GM18858 (cell line): Measurements from ENCODE around the gene HYAL2.

Experiments
- ATAC-seq: cut with Tn5 transposase; IDR thresholded peaks from one replicate; pipeline ENCODE4 v1.9.1; 2021; ENCODE audit not compliant: unreplicated experiment

Gene HYAL2, protein sequence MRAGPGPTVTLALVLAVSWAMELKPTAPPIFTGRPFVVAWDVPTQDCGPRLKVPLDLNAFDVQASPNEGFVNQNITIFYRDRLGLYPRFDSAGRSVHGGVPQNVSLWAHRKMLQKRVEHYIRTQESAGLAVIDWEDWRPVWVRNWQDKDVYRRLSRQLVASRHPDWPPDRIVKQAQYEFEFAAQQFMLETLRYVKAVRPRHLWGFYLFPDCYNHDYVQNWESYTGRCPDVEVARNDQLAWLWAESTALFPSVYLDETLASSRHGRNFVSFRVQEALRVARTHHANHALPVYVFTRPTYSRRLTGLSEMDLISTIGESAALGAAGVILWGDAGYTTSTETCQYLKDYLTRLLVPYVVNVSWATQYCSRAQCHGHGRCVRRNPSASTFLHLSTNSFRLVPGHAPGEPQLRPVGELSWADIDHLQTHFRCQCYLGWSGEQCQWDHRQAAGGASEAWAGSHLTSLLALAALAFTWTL

DNA sequence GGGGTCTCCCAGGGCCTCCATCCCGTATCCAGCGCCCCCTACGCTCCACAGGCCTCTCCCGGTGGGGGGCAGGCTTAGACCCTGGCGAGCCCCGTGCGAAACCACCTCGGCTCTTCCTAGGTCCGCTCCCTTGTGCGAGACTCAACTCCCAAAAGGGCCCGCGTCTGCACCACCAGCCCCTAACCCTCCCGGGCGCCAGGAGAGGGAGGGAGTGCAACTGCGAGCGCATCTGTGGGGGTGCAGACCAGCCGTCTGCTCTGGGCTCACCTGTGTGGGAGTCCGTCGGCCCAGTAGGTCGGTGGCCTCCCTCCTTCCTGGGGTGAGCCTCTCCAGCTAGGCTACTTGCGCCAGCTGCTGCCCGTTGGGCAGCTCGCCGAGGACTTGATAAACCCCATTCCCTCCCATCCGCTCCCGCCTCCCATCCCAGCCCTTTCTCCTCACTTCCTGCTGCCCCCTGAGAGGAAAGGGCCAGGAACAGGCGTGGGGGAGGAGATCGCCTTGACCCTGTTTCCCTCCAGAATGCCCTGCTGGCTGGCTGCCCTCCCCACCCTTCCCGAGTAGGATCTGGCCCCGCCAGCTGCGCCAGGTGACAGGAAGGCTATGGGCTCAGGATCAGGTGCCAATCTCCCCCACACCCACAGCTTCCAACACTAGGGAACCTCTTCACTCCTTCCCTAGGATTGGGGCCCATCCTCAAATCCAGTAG is at the start of gene HYAL2:
Gene HYAL2, minus strand, starts transcription at position 360 of the 706 bp plus-strand sequence. CDS start 2,256 bp downstream, outside the sequence.
- ATAC-seq: no peak

DNA sequence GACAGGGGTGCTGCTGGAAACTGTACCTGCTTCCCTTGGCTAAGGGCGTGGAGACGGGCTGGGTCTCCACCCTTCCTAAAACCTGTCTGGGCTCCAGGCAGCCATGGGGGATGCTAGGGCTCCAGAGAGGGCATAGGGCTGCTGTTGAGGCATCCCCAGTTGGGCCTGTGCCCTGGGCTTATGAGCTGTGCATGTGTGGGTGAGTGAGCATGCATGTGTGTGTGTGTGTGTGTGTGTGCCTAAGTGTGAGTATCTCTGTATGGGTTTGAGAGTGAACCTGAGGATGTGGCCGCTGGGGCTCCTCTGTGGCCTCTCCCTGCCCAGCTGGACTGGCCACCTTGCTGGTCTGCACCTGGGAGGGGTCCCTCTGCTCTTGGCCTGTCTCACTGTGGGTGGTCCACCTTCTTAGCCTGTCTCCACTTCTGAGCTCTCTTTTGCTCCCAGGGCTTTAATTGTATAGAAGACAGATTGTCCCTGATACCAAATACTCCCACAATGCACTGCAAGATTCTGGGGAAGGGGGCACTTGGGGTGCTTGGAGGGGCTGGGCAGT is 48.7 kb upstream of the HYAL2 start:
- ATAC-seq: no peak

DNA sequence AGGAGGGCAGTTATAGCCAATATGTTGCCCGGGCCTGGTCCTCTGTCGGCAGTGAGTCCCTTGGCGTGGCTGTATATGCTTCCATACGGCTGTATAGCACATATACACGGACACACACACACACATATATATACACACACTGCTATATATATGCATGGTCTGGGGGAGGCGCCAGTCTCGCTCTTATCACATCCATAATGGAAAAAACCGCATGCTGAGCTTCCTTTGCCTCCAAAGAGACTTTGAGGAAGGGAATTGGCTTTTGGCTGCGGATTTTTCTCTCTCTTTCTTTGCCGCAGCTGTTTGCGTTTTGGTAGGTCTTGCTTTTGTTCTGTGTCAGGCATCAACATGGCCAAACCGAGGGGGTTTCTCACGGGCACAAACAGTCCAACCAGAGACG is 48.0 kb upstream of the HYAL2 start:
- ATAC-seq: no peak

DNA sequence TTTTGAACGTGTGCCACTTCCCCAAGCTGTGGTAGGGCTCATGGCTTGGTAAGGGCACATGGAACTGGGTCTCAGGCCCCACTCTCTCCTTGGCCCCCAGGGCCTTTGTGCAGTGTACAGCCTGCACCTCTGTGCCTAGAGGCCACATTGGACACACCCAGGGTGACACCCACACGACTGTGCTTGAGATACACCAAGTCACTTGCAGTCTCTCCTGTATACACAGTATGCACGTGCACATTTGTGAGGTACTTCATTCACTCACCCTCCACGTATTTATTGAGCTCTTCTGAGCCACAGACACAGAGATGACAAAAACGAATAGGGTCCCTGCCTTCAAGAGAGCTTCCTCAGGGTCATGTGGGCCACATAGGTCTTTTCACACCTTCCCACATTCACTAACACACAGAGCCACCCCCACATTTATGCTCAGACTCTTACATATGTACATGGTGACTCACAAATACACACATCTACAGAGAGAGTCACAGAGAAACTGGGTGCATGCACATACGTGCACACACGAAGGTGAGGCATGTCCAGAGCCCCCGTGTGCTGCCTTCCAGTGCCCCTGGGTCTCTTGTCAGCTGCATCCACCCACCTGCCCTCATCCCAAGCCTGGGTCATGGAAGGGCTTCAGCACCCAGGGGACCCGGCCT is 46.6 kb upstream of the HYAL2 start:
- ATAC-seq: no peak

DNA sequence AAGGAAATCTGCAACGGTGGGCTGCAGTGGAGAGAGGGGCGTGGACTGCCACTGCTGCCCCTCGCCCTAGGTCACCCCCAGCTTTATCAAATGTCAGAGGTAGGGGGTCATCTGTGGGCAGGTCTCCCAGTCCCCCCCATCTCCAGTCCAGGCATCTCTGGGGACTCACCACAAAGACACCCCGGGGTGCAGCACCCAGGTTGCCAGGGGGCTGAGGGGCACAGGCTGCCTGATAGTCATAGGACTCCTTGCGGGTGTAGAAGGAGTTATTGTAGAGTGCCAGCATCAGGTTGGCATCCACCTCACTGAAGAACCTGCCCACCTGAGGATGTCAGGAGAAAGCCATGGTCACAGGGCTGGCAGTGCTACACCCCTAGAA is 43.3 kb upstream of the HYAL2 start:
- ATAC-seq: no peak

DNA sequence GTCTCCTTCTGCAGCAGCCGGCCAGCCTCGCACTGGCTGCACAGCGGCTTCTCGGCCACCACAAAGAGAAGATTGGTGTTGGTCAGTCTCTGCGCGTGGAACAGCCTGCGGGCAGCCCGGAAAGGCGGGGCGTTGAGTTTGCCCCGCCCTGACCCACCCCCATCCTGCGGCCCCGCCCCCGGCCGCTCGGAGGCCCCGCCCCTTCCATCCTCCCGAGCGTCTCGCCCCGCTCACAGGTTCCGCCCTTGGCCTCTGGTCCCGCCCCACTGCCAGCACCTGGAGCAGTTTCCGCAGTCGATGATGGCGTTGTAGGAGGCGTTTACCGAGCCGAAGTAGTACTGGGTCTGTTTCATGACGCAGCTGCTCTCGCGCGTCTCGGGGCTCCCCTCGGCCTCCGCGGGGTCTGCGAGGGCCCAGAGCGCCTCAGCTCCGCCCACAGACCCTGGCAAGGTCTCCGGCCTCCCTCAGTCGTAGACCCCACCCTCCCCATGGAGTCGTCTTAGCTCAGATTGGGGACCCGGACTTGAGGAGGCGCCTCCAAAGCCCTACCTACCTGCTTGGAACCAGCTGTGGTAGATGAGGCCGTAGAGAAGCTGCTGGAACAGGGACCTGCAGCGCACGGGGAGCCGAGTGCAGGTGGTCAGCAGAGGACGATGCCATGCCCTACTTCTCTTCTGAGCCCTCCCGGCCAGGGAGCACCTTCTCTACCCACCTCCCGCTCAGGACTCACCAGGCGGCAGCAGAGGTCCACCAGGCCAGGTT is 42.7 kb upstream of the HYAL2 start:
- peak; percentile 60 for ATAC-seq

DNA sequence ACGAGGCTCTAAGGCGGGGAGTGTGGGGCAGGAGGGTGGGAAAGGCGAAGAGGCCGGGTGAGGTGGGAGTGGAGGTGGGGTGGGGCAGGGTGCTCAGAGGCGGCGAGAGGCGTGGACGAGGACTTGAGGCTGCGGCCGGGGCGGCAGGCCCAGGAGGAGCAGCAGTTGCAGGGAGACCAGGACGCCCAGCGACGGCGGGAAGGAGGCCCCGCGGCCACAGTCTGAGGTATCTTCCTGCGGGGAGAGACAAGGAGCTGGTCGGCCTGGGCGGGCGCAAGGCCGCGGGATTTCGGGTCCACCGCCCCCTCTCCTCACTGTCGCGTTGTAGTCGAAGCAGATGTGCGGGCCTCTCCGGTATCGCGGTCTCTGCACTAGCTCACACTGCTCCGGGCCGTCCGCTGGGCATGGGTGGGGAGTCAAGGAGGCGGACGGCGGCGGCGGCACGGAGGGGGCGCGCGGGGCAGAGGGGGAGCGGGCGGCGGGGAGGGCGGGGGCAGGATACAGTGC is 42.1 kb upstream of the HYAL2 start:
- ATAC-seq: no peak

DNA sequence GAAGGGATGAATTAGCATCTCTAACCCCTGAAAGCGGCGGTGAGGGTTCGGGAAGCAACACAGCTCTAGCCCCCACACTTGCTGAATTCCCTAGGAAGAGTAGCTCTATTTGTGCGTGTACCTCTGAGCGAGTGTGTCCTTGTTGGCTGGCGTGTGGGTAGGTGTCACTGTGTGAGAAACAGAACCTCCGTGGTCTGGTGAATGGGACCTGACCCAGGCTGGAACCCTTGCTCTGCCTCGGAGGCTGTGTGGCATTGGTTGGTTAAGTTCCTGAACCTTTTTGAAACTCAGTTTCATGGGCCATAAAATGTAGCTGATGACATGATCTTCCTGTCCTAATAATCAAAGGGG is 37.2 kb upstream of the HYAL2 start:
- no peak for ATAC-seq

DNA sequence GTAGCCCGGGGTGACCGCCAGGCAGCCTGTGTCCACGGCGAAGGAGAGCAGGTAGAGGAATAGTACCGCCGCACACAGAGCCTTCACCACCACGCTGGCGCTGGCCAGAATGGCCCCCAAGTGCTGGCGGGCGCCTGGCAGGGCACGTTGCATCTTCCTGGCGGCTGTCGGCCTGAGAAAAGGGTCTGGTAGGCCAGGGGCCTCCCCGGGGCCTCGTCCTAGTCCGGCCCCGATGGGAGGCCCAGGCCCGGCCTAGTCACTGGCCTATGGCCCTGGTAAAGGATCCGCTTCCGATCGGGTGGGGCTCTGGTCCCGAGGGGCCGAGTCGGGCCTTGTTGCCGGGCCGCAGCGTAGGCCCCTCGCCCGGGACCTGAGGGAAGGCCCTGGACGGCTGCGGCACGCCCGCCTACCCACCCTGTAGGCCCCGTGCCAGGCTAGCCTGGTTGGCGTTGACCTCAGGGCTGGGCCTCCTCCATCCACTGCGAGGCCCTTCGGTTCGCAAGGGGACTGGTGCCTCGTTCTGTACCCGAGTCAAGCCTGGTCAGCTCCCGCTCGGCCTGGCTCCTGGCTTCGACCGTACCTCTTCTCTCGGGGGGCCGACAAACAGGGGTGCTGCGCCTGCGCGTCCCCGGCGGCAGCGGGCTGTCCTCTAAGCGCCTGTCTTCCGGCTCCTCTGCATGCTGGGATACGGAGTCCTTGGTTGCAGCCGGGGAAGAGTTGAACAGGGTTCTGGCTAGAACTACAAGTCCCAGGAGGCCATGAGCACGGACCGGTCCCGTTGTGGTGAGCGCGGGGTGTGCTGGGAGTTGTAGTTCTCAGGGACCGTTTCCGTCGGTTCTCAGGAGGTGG is 36.6 kb upstream of the HYAL2 start, which contains the start of gene TMEM115:
Gene TMEM115, minus strand, starts transcription at position 611 of the 849 bp plus-strand sequence. Its CDS starts 458 bp downstream, at position 153.
- peak; percentile 92 for ATAC-seq

DNA sequence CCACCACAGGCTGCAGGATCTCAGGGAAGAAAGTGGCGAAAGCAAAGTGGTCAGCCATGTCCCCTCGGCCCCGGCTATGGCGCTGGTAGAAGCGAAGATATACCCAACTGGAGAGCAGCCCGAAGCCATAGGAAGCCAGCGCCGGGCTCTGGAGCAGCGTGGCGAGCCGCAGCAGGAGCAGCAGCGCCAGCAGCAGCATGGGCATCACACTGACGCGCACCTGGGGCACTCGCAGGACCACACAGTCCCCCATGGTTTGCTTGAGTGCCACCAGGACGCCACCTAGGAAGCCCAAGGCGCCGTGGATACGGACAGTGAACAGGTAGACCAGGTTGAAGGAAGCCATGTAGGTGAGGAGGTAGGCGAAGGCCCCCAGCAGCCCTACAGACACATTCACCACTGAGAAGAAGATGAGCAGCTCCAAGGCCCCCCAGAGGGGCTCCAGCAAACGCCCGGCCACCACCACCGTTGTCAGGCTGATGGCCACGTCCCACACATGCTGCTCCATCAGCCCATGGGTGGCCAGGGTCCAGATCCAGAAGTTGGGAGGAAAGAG is 35.9 kb upstream of the HYAL2 start:
- ATAC-seq: no peak

DNA sequence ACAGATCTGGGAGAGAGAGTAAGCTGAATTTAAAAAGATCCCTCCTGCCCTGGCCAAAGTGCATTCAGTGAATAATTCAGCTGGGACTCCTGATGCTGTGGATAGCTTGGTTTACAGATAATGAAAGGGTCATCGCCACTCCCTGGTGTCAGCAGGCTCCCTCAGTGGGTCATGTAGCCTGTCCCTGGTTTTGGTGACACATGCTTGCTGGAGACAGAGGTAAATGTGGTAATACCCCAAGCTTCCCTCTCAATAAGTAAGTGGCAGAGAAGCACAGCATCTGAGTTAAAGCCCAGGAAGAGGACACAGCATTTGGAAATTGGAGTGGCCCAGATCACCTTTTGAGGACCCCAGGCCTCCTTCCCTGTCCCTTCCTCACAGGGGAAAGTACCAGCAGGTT is 34.9 kb upstream of the HYAL2 start:
- ATAC-seq: no peak

DNA sequence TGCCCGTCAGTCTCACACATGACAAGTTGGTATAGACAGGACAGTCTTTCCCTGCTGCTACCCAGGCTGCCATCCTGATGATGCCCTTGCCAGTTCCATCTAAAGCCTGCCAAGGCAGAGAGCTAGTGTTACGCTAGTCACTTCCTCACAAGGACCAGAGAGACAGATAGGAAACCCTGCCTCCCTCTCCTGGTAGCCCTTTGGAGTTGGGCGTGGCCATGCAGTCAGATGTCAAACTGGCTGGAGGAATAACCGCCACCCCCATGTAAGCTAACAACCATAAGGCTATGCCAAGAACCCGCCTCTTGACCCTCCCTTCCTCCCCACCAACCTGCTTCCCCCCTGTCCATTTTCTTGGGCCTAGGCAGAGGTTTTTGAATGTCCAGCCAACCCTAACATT is 34.0 kb upstream of the HYAL2 start:
- ATAC-seq: no peak

DNA sequence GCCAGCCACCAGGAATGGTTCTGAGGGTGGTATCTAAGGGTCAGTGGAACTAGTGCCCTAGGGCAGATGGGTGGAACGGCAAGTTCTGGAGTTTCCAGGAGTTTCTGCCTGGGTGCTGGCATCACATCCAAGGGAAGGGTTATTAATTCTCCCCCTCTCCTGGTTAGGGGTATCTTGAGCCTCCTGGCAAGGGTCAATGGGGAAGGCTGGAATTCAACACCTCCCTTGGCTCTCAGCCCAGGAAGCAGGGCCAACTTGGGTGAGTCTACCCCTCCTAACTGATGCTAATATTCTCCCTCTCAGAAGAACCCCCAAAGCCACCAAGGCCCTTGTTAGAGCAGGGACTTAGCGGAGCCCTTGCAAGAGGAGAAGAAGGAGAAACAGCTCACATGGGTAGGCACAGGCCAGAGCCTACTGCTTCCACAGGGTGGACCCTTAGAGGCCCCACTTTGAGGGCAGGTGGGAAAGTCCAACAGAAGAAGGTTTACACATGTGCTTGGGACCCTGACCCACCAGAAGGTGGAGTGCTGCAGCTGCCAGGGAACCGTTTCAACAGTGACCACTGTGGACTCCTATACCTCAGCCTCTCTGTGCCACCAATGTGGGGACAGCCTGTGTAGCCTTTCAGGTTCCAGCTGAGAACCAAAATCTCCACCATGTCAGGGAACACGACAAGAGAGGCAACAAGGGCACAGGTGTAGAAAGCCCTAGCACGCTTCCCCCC is 33.4 kb upstream of the HYAL2 start:
- ATAC-seq: no peak

DNA sequence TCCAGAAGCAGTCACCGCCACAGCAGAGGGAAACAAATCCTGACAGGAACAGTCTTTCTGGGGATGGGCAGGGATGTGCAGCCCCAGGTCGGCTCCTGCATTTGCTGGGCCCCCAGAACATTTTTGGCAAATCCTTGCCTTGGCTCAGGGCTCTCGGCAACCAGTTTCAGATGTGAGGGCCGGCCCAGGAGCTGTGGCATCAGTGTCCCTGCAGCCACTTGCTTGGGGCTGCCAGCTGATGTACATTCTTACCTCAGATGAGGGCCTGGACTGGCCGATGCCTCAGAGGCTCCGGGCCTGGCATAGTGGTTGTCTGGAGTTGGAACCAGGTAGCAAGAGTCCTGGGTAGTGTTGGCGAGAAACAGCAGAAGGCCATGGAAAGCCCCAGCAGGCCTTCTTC is 32.3 kb upstream of the HYAL2 start:
- ATAC-seq: no peak

DNA sequence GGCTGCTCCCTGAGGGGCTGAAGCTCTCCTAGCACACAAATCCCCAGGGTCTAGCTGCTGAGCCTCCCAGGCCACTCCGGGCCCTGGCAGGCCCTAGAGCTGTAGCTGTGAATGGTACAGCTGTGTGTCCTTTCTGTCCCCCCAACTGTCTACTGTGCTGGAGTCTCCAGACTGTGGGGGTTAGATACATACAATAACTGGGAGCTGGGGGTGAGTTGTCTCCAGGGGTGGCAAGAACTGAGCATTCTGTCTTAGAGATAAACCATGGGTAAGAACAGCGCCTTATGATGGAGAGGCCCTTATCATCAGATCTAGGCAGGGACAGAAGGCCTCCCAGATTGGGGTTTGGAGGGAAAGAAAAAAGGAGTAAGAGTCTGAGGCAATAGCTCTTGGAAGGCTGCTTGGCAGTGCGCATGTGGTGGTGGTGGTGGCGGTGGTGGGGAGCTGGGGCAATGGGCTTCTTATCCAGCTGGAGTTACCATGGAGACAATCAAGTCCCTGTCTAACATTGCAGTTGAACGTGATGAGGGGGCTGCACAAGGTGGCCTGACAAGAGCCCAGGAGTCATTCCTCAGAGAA is 31.7 kb upstream of the HYAL2 start:
- no peak for ATAC-seq

DNA sequence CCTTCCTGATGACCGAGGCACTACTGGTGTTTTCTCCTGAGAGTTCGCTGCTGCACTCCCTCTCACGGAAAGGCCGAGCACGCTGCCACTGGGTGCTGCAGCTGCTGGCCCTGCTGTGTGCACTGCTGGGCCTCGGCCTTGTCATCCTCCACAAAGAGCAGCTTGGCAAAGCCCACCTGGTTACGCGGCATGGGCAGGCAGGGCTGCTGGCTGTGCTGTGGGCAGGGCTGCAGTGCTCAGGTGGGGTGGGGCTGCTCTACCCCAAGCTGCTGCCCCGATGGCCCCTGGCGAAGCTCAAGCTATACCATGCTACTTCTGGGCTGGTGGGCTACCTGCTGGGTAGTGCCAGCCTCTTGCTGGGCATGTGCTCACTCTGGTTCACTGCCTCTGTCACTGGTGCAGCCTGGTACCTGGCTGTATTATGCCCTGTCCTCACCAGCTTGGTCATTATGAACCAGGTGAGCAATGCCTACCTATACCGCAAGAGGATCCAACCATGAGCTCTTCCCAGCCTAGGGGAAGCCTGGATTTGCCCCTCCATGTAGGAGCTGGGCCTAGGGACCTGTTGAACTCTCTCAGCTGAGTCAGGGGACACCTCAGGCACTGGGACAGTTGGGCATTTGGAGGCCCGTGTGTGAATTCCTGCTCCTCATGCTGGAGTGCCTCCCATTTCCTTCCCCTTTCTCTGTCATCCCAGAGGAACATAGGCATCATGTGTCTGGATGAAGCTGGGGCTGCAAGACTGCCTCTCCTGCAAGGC is 30.9 kb upstream of the HYAL2 start:
- ATAC-seq: no peak

DNA sequence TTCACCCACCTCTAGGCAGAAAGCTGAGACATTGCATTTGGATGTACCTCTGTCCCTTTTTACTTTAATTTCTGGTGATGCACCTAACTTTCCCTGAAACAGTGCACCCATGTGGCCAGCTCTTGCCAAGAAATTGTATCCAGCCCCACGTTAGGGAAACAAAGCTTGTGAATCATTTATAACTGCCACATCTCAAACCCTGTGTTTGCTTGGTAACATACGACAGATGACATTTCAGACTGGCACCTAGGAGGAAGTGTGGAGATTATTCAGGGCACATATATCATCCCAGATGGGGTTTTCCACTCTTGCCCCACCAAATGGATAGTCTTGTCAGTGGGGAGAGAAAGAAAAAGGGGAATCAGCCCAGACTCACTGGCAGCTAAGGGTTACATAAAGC is 30.2 kb upstream of the HYAL2 start:
- ATAC-seq: no peak

DNA sequence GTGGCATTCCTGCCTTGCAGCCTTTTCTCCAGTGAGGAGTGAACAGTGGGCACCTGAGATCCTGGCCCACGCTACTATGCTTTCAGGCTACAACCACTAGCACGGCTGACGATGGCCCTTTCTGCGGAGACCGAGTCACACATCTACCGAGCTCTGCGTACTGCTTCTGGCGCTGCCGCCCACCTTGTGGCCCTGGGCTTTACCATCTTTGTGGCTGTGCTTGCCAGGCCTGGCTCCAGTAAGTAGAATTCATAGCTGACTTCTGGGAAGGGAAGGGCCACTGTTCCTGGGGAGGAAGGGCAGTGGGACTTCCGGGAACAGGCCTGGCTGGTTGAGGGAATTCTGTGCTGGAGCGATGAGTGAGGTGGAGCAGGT is 28.8 kb upstream of the HYAL2 start:
- no peak for ATAC-seq
